Measurements from ENCODE around the gene SEMA5A. TPM values are rescaled to one million over a fixed set of nuclear protein-coding genes. Genes with fewer than 3 reads are reported as not detected.

The SEMA5A gene
- total and polyA plus RNA-seq, 2 of the 13 experiments (the other 11 are each of a cell fraction or from before 2014, with no cell fraction given): 0.01 TPM; not detected in 1

DNA sequence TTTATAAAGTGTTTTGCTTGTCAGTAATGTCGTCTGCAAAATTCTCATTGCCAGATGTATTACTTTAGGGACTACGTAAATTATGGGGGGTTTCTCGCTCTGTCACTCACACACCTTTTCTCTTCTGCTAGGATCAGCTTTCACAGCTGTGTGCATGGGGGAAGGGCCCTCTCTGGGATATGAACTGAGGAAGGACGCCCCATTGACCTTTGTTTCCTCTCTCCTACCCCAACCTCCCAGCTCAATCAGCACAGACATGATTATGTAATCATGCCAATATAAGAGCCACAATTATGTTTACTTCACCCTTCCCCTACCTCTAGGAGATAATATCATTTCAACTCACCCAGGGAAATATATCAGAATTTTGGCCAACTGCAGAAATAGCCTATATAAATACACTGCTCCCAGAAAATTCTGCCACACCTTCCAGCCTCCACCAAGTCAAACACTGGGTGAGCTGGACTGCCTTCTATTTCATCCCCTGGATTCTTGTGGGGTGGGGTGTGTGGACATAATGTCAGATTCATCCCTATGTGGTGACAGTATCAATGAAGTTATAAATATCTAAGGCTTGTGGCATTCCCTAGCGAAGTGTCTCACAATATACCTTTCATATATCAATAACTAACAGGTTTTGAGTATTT is 12.6 kb upstream of the SEMA5A start:
- BruUV-seq (replicated peaks): no TSS peak
- WGBS (ENCODE audit: low lambda C conversion rate): 5% methylated on average over 5 of the region's 5 CpGs
- no peaks in the 10 kb centered on the region for H4K20me1 ChIP-seq (ENCODE audit: insufficient read depth, low read length)
- ChIA-PET CTCF (ENCODE audit: low intra/inter-chr PET ratio, low total read pairs) (no interaction called here), POLR2A (no interaction called here)
- intact Hi-C loops (cut with micrococcal nuclease; ENCODE audit: unreplicated experiment) (no loop called here), in situ Hi-C loops (cut with HindIII; ENCODE audit: extremely low pct_ligation_motif_present, low pct_unique_long_range_greater_than_20kb) (no loop called here)
- H3K27ac ChIP-seq (ENCODE audit: extremely low read length, insufficient read depth, low read length): no peak overlapping the region
- no peak for DNase-seq (ENCODE audit: low spot score)
- H3K27me3 ChIP-seq (ENCODE audit: control insufficient read depth in 1 of 2, insufficient read depth in 2 of 2, low read length in 2 of 2): no peaks in the 10 kb centered on the region
- H2AFZ ChIP-seq (ENCODE audit: low read length): no peak overlapping the region
- TF ChIP-seq, protein P1, sequence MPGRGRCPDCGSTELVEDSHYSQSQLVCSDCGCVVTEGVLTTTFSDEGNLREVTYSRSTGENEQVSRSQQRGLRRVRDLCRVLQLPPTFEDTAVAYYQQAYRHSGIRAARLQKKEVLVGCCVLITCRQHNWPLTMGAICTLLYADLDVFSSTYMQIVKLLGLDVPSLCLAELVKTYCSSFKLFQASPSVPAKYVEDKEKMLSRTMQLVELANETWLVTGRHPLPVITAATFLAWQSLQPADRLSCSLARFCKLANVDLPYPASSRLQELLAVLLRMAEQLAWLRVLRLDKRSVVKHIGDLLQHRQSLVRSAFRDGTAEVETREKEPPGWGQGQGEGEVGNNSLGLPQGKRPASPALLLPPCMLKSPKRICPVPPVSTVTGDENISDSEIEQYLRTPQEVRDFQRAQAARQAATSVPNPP (CRISPR knock-in tag; IDR thresholded peaks at IDR 0.05): no peak
- TF ChIP-seq SOX6 (IDR thresholded peaks at IDR 0.05) (no peak), SOX6 (CRISPR knock-in tag; IDR thresholded peaks at IDR 0.05) (no peak), ZFY (CRISPR knock-in tag; IDR thresholded peaks at IDR 0.05) (no peak), BHLHE40 (IDR thresholded peaks at IDR 0.05; ENCODE audit: low read length) (no peak)
- ATAC-seq: no peak
- H3K9ac ChIP-seq (ENCODE audit: insufficient read depth, low read depth, low read length): no peak overlapping the region
- no peaks in the 10 kb centered on the region for H3K9me3 ChIP-seq (ENCODE audit: low read length)
- H3K4me1 ChIP-seq (ENCODE audit: insufficient read depth, low read length): no peaks in the 10 kb centered on the region
- no peak overlapping the region for H3K4me2 ChIP-seq (ENCODE audit: low read depth, low read length)
- no peak overlapping the region for H3K4me3 ChIP-seq (replicated peaks in 1 of 3; ENCODE audit: insufficient read depth in 1 of 3, low read depth in 2 of 3, low read length in 3 of 3)
- H3K79me2 ChIP-seq (ENCODE audit: insufficient read depth, low read length): no peaks in the 10 kb centered on the region
- no peaks in the 10 kb centered on the region for H3K36me3 ChIP-seq (replicated peaks in 1 of 2; ENCODE audit: control insufficient read depth in 1 of 2, insufficient read depth in 2 of 2, low read length in 2 of 2)
- no peak for FAIRE-seq

DNA sequence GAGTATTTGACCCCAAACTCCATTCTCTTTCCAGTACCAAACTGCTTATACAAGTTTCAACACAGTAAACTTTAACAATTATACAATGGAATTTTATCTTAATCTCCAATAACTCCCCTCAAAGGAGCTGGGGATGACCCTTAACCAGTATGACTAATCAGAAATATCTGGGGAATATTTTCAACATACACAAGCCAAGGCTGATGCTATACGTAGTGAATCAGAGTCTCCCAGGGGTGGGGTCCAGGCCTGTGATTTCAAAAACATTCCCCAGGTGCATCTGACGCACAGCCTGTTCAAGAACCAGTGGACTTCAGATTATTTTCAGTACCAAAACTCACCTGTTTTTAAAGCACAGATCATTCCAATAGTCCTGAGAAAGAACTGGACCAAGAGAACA is 11.8 kb upstream of the SEMA5A start:
- Histone ChIP-seq H3K79me2 (ENCODE audit: insufficient read depth, low read length) (no peaks in the 10 kb centered on the region), H3K9me3 (ENCODE audit: low read length) (no peaks in the 10 kb centered on the region), H2AFZ (ENCODE audit: low read length) (no peak overlapping the region), H3K27ac (ENCODE audit: extremely low read length, insufficient read depth, low read length) (no peak overlapping the region), H3K4me2 (ENCODE audit: low read depth, low read length) (no peak overlapping the region), H4K20me1 (ENCODE audit: insufficient read depth, low read length) (no peaks in the 10 kb centered on the region), H3K9ac (ENCODE audit: insufficient read depth, low read depth, low read length) (no peak overlapping the region), H3K4me1 (ENCODE audit: insufficient read depth, low read length) (no peaks in the 10 kb centered on the region), H3K4me3 (replicated peaks in 1 of 3; ENCODE audit: insufficient read depth in 1 of 3, low read depth in 2 of 3, low read length in 3 of 3) (no peak overlapping the region), H3K36me3 (replicated peaks in 1 of 2; ENCODE audit: control insufficient read depth in 1 of 2, insufficient read depth in 2 of 2, low read length in 2 of 2) (no peaks in the 10 kb centered on the region), H3K27me3 (ENCODE audit: control insufficient read depth in 1 of 2, insufficient read depth in 2 of 2, low read length in 2 of 2) (no peaks in the 10 kb centered on the region)
- ATAC-seq: no peak
- in situ Hi-C loops (cut with HindIII; ENCODE audit: extremely low pct_ligation_motif_present, low pct_unique_long_range_greater_than_20kb) (no loop called here), intact Hi-C loops (cut with micrococcal nuclease; ENCODE audit: unreplicated experiment) (no loop called here)
- no peak for FAIRE-seq
- ChIA-PET CTCF (ENCODE audit: low intra/inter-chr PET ratio, low total read pairs) (no interaction called here), POLR2A (no interaction called here)
- WGBS (ENCODE audit: low lambda C conversion rate): 0% methylated on average over 2 of the region's 2 CpGs
- TF ChIP-seq MXI1 (IDR thresholded peaks at IDR 0.05; ENCODE audit: borderline replicate concordance, low read depth, low read length) (no peak), XBP1 (CRISPR knock-in tag; IDR thresholded peaks at IDR 0.05) (no peak)
- BruUV-seq (replicated peaks): no TSS peak
- DNase-seq (ENCODE audit: low spot score): no peak
